ENCODE measurements around the gene MAPK12. TPM values are rescaled to one million over a fixed set of nuclear protein-coding genes. Genes with fewer than 3 reads are reported as not detected.

Gene MAPK12
- total and polyA plus RNA-seq, 2 of the 8 experiments (the other 6 are each of a cell fraction or from before 2014, with no cell fraction given), result 17.3 to 20.3 TPM

GRCh38 chr22:50308597-50308935 is 47.1 kb upstream of the MAPK12 start:
- 86% methylated on average over 2 of the region's 7 CpGs; no CpG with 5 or more reads in 1 of the 2 experiments for WGBS, 2 experiments (ENCODE audit: extremely low coverage in 1 of 2, insufficient coverage in 1 of 2, insufficient read length in 1 of 2, insufficient replicate concordance in 2 of 2, low coverage in 1 of 2, low lambda C conversion rate in 2 of 2, missing lambda C conversion rate in 1 of 2)
- H3K27me3 ChIP-seq (replicated peaks in 1 of 4; ENCODE audit: control insufficient read depth in 3 of 4, extremely low read depth in 1 of 4, insufficient read depth in 3 of 4, low read length in 3 of 4), result no peaks in the 10 kb centered on the region; a peak in 2 of 7 replicates
- H2BK5ac ChIP-seq (ENCODE audit: low read depth, low read length), result peak overlapping the region; percentile 60; the same call in 1 of the 2 replicates
- no peaks in the 10 kb centered on the region; the same call in 1 of the 2 replicates for H3K79me1 ChIP-seq (ENCODE audit: low read depth, low read length)
- H3K4me3 ChIP-seq (ENCODE audit: extremely low read depth in 1 of 4, insufficient read depth in 2 of 4, low read depth in 3 of 4, low read length in 4 of 4), result no peak overlapping the region
- H3K23me2 ChIP-seq (ENCODE audit: low read depth, low read length), result peaks cover 2% of the 10 kb centered on the region; the same call in 1 of the 2 replicates
- H3K56ac ChIP-seq (replicated peaks; ENCODE audit: insufficient read length, low read depth, low read length), result no peak overlapping the region
- no peak overlapping the region for H3K4me2 ChIP-seq (ENCODE audit: insufficient read depth in 1 of 2, low read depth in 2 of 2, low read length in 2 of 2)
- no peak overlapping the region for H3K9ac ChIP-seq (replicated peaks in 1 of 4; ENCODE audit: extremely low read depth in 1 of 4, low read depth in 3 of 4, low read length in 3 of 4)
- peak overlapping the region; percentile 47 for H2BK120ac ChIP-seq (replicated peaks; ENCODE audit: low read depth, low read length)
- FAIRE-seq (no peak), DNase-seq (ENCODE audit: low read depth in 1 of 2, low spot score in 2 of 2) (no peak)
- peaks cover 0 to 7% of the 10 kb centered on the region in 2 experiments for H4K20me1 ChIP-seq (replicated peaks in 1 of 2; ENCODE audit: control insufficient read depth in 1 of 2, insufficient read depth in 2 of 2, low read length in 2 of 2)
- H3K18ac ChIP-seq (ENCODE audit: extremely low read depth, low read length), result peak overlapping the region; percentile 60; the same call in 1 of the 2 replicates
- H2AK5ac ChIP-seq (ENCODE audit: low read depth, low read length), result no peak overlapping the region
- no peak overlapping the region for H4K8ac ChIP-seq (ENCODE audit: extremely low read depth, insufficient read depth, low read length)
- H4K91ac ChIP-seq (replicated peaks; ENCODE audit: insufficient read length, low read length), result peak overlapping the region; percentile 89
- H3K9me3 ChIP-seq (ENCODE audit: insufficient read depth in 2 of 2, low read depth in 1 of 2, low read length in 1 of 2), result no peaks in the 10 kb centered on the region; a peak in 1 of 4 replicates
- H4K5ac ChIP-seq (ENCODE audit: insufficient read length, low read depth, low read length), result no peak overlapping the region
- H3K23ac ChIP-seq (ENCODE audit: insufficient read length), result no peak overlapping the region
- H2BK20ac ChIP-seq (ENCODE audit: low read length), result peak overlapping the region; percentile 90; the same call in 1 of the 2 replicates
- H3K14ac ChIP-seq (ENCODE audit: insufficient read length), result no peak overlapping the region
- 0 out of 2 replicates have a peak overlapping the region, but pooled peaks have one; percentile 61 for H2BK15ac ChIP-seq (ENCODE audit: low read length)
- H3K4ac ChIP-seq (replicated peaks; ENCODE audit: insufficient read length, low read depth, low read length), result peak overlapping the region; percentile 21
- H2AFZ ChIP-seq (ENCODE audit: low read length), result no peak overlapping the region
- no peaks in the 10 kb centered on the region for H3K36me3 ChIP-seq (ENCODE audit: control insufficient read depth in 2 of 4, insufficient read depth in 4 of 4, low read length in 3 of 4)
- peaks cover 0 to 8% of the 10 kb centered on the region in 2 experiments; a peak in 2 of 4 replicates for H3K79me2 ChIP-seq (ENCODE audit: control insufficient read depth in 1 of 2, insufficient read depth in 2 of 2, low read length in 2 of 2)
- H3K27ac ChIP-seq (ENCODE audit: low read depth, low read length), result no peak overlapping the region
- peaks cover 3 to 35% (median 18%) of the 10 kb centered on the region in 4 experiments for H3K4me1 ChIP-seq (replicated peaks in 1 of 4; ENCODE audit: control insufficient read depth in 3 of 4, insufficient read depth in 4 of 4, low read length in 3 of 4)
- POLR2A ChIA-PET (ENCODE audit: partially characterized antibody), result interaction anchor here (0.6 to 1.8 kb wide), 4 partner anchors 13 to 186 kb away, joined by 3 to 9 read pairs (median 3); no protein-coding TSS in a partner anchor
- CTCF ChIA-PET (ENCODE audit: partially characterized antibody), result interaction anchor here (0.7 to 2.2 kb wide), 5 partner anchors 12 to 57 kb away, joined by 3 to 6 read pairs (median 3); no protein-coding TSS in a partner anchor
- H2BK12ac ChIP-seq (ENCODE audit: low read depth, low read length), result no peak overlapping the region
- no peak for TF ChIP-seq PHF8 (conservative IDR thresholded peaks at IDR 0.05; ENCODE audit: low read depth, low read length)
- no peak for TF ChIP-seq CTBP2 (IDR thresholded peaks at IDR 0.05; ENCODE audit: borderline replicate concordance, insufficient read depth, insufficient read length, low read length)
- TF ChIP-seq SRF (IDR thresholded peaks at IDR 0.05; ENCODE audit: low read depth, low read length), result no peak
- TF ChIP-seq TBP (IDR thresholded peaks at IDR 0.05; ENCODE audit: low read depth, low read length), result no peak
- no peak for TF ChIP-seq CEBPB (IDR thresholded peaks at IDR 0.05; ENCODE audit: low read depth, low read length)
- no peak for TF ChIP-seq CTCF (IDR thresholded peaks at IDR 0.05; ENCODE audit: control extremely low read depth in 1 of 3, insufficient read depth in 1 of 3, low read depth in 1 of 3, low read length in 3 of 3)
- no peak for TF ChIP-seq BRCA1 (IDR thresholded peaks at IDR 0.05; ENCODE audit: low read depth, low read length)
- no peak for TF ChIP-seq BCL11A (IDR thresholded peaks at IDR 0.05; ENCODE audit: low read depth in 2 of 2, low read length in 2 of 2)
- TF ChIP-seq ZNF274 (IDR thresholded peaks at IDR 0.05; ENCODE audit: borderline replicate concordance, extremely low read depth, low read length), result no peak
- TF ChIP-seq POU5F1 (IDR thresholded peaks at IDR 0.05; ENCODE audit: low read depth, low read length), result no peak
- TF ChIP-seq KDM4A (IDR thresholded peaks at IDR 0.05; ENCODE audit: low read depth, low read length, severe bottlenecking), result no peak

All from H1 (cell line).